Fibroblast of the conjunctiva (primary cell): ENCODE results near the gene BID.
"Not testable (repeated sequence)": the region's sequence is repeated elsewhere in the genome, so short reads cannot be mapped to it uniquely, and the experiment has no call there.

Experiments used
- DNase-seq: peaks from one replicate; pipeline ENCODE4 v3.0.0-alpha.2; 2010; ENCODE audit warnings: low read depth

Gene BID

GRCh38 chr22:17699696-17700340, 74.5 kb downstream of the BID start:
- DNase-seq: no peak

- DNase-seq: no peak
Measured at GRCh38 chr22:17698948-17699347, 75.3 kb downstream of the BID start.

DNA sequence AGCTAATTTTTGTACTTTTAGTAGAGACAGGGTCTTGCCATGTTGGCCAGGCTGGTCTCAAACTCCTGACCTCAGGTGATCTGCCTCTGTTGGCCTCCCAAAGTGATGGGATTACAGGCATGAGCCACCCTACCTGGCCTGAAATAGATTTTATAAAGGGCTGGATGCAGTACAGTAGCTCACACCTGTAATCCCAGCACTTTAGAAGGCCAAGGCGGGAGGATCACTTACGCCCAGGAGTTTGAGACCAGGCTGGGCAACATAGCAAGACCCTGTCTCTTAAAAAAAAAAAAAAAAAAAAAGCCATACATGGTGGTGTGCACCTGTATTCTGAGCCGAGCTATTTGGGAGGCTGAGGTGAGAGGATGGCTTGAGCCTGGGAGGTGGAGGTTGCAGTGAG, 76.0 kb downstream of the BID start:
- not testable (repeated sequence) for DNase-seq

DNA sequence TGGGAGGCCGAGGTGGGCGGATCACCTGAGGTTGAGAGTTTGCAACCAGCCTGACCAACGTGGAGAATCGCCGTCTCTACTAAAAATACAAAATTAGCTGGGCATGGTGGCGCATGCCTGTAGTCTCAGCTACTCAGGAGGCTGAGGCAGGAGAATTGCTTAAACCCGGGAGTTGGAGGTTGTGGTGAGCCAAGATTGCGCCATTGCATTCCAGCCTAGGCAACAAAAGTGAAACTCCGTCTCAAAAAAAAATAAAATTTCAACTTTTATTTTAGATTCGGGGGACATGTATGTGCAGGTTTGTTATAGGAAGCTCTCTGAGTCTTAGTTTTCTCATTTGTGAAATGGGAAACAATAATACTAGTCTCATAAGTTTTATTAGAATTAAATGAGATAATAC, 77.1 kb downstream of the BID start:
- not testable (repeated sequence) for DNase-seq

- no peak for DNase-seq
Measured at GRCh38 chr22:17695986-17696385, 78.3 kb downstream of the BID start.

- no peak for DNase-seq
Measured at GRCh38 chr22:17694752-17695151, 79.5 kb downstream of the BID start.

GRCh38 chr22:17694193-17694592, 80.1 kb downstream of the BID start:
- no peak for DNase-seq

- DNase-seq: no peak
Measured at GRCh38 chr22:17692841-17693240, 81.4 kb downstream of the BID start.

DNA sequence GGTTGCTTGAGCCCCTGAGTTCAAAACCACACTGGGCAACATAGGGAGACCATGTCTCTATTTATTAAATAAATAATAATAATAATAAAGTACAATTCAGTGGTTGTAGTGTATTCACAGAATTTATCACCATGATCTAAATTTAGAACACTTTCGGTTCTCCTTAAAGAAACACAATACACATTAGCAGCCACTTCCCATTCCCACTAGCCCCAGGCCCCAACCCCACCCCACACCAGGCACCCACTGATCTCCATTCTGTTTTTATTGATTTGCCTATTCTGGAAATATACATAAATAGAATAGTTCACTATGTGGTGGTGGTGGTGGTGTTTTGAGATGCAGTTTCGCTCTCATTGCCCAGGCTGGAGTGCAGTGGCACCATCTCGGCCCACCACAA, 90.0 kb downstream of the BID start:
- DNase-seq: no peak
